Activated CD4-positive, alpha-beta T cell treated with anti-CD3 and anti-CD28 coated beads, Interleukin-2, Interleukin-6, amounts not matched to agents 100 ng/mL and 50 ng/mL, durations not matched to agents 16 hours and 8 hours (primary cell): ENCODE measurements around the gene MGAT5.
A peak's percentile ranks its signal among the peaks of the same experiment; 100 is the strongest.

ENCODE experiments used
- DNase-seq: peaks from one replicate; pipeline ENCODE4 v3.0.0-alpha.2; 2020

MGAT5 gene

DNA sequence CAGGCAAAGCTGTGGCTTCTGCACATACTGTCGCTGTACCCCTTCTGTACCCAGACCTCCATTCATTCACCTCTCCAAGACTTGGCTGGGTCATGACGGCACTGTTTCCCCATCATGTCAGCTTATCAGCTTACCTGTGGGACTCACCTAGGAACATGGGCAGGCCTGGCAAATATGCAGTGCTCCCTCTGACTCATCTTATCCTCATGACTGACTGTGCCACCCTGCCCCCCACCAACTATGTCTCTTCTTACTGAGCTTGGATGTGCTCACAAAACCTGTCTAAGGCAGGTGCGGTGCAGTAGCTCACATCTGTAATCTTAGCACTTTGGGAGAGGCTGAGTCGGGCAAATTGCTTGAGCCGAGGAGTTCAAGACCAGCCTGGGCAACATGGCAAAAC lies 152.4 kb downstream of the MGAT5 start:
- DNase-seq: no peak

DNA sequence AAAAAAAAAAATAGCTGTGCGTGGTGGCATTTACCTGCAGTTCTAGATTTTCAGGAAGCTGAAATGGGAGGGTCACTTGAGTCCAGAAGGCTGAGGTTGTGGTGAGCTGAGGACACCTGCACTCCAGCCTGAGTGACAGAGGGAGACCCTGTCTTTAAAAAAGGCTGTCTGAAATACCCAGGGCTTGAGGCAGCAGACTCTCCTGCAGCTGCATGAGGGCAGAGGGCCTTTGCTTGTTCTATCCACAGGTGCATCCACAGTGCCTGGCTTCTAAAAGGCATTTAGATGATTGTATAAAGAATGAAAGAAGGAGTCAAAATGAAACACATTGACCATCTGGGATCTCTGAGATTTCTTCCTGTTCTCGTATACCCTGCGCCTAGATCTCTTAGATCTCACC lies 152.9 kb downstream of the MGAT5 start:
- no peak for DNase-seq

DNA sequence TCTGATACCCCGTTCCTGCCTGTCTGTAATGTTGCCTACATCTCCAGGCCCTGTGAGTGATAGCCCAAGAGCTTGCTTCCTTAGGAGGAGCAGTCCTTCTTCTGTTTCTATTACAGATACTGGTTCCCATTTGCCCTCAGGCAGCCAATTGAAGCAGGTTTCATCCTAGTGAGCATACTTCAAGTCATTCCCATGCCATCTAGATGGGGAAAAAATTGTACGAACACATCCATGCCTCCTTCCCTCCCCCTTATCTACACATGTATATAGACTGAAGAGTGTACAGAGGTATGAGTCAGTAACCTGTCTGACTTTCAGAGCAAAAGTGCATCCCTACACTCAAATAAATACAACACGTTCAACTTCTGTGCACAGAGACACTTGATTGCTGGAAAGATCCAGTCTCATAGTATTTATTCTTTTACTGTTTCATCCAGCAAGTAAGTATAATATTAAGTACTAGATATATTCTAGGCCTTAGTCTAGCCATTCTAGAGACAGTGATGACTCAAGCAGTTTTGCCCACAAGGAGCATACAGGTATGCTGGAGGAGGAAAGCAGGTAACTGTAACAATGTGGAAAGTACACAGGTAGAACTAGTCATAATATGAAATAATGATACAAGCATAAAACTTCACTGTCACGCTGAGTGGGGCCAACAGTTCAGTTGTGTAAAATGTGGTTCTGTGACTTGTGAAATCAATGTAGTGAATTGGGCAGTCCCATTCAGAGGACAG lies 153.4 kb downstream of the MGAT5 start:
- no peak for DNase-seq

DNA sequence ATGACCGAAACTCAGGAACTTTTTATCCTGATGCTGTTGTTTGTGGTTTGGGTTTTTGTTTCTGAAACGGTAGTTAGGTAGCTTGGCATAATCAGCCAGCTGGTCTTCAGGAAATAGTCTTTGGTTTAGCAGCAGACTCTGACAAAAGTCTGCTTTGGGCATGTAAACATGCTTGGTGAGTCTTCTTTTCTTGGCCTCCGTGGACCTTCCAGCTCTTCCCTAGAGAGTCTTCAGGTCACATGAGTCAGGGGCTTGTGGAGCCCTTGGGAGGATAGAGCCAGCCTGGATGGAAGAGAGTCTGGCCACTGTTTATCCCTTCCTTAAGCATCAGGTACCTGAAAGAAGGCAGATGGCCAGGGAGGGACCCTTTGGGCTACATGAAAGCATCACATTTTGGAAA lies 154.5 kb downstream of the MGAT5 start:
- DNase-seq: no peak

DNA sequence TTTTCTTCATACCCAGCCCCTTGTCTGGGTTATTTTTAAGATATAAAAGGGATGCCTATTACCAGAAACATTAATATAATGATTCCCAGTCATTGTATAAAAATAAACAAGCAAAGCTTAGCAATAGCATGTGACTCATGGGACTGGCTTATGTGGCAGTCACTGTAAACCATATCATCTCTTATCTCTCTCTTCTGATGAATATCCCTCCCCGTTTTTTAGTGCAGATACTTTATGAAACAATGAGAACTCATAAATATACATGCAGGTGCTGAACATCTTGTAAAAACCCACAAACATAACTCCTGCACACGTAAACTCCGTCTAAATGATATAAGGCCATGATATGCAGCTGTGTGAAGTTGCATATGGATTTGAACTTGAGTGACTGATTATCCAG lies 154.9 kb downstream of the MGAT5 start:
- no peak for DNase-seq

DNA sequence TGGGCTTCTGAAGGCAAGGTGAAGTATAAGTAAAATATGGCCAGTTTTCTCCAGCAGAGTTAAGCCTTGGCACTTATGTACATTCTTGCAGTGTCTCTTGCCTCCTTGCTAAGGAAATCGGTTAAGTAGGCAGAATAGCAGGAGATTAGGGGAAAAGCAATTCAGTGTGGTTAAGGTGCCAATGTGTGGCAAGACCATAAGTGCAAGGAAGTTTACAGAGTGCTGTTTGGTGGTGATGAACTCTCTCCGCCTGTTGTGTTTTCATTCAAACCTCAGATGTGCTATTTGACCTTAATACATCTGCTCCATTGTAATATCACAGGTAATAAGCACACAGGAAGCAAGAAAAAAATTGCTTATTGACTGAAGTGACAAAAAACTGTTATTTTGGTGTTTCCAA lies 156.1 kb downstream of the MGAT5 start:
- DNase-seq: no peak

DNA sequence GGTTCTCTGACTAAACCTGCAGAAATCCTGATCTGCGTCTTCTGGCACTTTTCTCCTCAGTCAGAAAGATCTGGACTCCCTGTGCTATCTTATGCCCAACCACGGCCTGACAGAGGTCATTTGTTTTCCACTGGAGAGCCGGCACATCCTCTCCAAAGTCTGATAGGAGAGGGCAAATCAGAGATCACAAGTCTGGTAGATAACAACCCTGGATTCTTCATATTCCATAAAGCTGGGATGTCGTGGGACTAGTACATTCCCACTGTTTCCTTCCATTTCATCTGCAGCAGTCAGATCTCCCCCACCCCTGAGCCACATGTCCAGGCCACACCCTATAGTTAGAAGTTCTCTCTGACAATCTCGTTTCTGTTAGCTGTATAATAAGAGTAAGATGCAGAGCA lies 157.0 kb downstream of the MGAT5 start:
- DNase-seq: no peak

DNA sequence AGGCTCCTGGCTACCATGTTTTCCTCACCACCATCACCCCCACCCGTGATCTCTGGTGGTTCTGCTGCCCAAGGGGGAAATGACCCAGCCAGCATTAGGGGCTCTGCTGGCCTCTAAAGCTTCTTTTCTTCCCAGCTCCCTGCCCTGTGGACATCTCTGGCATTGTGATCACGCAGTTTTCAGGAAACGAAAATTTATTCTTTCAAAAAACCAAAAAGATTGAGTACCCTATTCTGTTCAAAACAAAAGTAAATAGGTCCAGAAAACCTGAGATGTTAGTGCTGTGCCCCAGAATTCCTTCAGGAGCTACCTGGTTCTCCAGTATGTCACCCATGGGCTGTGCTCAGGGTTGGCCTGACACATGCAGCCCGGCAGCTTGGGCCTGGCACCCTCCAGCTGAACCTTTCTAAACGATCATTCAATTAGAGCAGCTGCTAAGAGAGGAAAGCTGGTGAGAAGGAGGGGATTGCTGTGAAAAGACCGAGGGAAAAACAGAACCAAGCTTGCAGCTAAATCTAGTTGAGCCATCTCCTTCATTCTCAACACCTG lies 157.5 kb downstream of the MGAT5 start:
- no peak for DNase-seq

DNA sequence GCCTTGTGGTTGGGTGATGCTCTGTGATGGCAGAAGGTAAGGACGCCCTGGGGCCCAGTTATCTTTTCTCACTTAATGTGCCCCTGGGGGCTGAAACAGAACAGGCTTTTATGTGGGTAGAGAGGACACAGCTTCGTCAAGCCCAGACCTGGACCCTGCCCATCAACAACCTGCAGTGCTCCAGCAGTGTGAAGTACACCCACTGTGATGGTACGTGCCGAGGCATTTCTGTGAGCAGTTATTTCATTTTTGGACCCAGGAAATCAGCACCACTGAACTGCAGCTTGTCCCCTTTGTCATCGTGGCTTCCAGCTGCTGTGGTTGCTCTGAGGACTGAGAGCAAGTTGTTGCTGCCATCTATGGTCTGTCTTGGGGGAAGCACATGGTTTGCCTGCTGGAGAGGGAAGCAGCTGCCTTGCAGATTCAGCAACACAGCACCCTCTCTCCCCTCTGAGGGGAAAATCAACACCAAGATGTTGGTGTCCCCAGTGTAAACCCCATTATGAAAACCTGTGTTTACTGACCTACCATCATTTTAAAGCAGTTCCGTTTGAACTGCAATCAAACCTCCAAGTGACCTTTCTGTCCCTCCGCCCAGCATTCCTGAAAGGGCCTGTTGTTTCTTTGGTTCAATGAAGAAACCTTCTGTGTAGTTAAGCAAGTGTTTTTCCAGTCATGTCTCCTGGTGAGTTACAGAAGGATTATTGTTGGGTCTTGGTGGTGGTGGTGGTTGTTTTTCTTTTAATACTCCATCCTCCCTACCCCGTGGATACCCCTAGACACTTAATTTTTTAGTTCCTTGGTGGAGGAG lies 158.2 kb downstream of the MGAT5 start:
- DNase-seq: peak; percentile 80

DNA sequence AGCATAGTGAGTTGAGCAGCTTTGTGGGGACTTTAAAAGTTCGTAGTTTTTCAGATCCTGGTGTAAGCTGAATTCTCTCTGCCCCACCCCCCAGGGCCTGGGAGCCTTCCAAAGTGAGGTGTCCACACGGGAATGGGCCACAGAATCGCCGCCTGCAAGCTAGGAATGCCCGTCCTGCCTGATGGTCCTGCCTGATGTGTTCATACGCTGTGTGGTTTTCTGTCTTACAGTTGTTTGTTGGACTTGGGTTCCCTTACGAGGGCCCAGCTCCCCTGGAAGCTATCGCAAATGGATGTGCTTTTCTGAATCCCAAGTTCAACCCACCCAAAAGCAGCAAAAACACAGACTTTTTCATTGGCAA lies 158.7 kb downstream of the MGAT5 start:
- no peak for DNase-seq

DNA sequence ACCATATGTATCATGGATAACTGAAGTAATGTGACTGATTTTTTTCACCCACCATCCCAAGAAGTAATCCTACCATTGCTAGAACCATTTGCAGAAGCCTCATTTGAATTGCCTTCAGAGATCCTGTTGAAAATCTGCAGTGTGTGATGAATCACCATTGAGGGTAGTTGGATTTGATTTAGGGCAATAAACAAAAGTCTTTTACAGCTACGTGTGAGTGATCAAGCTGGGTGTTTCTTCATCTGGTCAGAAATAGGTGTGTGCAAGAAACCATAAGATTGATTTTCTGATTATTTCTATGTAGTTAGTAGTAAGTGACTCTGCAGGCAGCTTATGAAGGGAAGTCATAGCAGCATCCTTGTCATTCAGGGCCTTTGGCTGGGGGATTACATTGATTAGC lies 159.6 kb downstream of the MGAT5 start:
- DNase-seq: no peak

DNA sequence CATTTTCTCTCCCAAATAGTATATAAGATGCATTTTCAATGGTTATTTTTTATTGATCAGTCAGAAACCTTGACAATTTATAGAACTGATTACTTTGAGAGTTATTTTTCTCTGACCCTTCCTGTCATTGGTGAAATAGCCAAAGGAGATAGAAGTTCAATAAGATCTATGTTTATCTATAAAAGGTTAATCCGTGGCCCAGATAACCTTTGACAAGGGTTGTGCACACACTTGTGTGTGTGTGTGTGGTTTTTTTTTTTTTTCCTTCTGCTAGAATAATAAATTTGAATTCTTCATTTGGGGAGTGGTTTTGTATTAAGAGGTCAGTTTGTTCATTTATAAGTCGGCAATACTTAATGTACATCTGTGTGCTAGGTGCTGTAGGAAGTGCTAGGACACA lies 160.0 kb downstream of the MGAT5 start:
- no peak for DNase-seq

DNA sequence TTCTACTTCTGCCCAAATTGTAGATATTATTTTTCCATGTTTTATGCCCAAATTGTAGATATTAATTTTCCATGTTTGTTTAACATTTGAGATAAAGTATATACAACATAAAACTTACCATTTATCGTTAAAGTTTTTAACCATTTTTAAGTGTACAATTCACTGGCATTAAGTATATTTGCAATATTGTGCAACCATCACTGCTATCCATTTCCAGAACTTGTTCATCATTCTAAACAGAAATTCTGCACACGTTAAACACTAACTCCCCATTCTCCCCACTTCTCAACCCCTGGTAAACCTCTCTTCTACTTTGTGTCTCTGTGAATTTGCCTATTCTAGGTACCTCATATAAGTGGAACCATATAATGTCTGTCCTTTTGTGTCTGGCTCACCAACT lies 162.1 kb downstream of the MGAT5 start:
- no peak for DNase-seq

DNA sequence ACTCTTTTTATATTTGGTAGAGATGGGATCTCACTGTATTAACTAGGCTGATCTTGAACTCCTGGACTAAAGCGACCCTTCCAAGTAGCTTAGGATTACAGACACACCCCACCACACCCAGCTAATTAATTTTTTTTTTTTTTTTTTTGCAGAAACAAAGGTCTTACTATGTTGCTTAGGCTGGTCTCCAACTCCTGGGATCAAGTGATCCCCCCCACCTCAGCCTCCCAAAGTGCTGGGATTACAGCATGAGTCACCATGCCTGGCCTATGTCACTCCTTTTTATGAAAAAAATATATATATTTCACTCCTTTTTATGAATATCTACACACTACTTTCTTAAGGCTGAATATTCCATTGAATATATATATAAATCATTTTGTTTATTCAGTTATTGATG lies 162.8 kb downstream of the MGAT5 start:
- DNase-seq: no peak

DNA sequence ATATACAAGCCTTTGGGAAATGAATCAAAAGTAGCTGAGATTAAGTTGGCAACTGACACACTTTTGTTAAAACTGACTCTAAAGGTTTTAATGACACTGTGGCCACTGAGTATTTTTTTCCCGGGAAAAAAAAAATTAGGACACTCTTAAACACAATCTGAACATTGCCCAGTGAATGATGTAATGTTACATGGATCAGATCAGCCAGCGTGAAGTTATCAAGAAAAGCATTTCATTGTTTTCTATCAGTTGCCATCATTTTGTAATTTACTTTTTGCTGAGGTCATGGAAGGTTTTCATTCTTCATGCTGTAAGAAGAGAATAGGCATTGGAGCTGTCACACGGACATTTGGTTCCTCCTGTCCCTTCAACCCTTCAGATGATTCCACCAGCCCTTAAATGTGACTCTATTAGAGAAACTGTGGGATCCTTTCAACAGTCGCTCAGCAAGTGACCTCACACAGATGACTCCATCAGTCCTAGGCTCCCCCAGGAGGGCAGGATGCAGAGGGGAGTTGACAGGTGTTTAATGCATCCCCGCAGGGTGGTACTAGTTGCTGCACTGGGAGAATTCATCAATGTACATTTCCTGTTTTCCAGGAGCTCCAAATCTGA lies 164.2 kb downstream of the MGAT5 start:
- no peak for DNase-seq

DNA sequence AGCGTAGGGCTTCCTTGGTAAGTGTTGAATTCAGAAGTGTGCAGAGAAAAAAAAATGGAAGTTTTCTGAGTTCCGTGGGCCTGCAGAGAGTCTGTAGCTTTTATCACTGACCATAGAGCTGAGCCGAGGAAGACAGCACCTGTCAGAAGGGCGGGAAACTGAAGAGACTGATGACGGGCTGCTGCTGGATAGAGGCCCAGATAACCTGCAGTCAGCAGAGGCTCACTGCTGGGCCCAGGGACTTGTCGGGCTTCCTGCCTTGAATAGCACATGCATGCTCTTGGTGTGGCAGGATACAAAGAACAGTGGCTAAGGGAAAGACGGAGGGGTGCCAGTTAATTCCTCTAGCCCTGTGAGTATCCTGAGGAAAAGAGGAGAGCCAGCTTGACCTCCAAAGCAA lies 166.4 kb downstream of the MGAT5 start:
- DNase-seq: no peak

DNA sequence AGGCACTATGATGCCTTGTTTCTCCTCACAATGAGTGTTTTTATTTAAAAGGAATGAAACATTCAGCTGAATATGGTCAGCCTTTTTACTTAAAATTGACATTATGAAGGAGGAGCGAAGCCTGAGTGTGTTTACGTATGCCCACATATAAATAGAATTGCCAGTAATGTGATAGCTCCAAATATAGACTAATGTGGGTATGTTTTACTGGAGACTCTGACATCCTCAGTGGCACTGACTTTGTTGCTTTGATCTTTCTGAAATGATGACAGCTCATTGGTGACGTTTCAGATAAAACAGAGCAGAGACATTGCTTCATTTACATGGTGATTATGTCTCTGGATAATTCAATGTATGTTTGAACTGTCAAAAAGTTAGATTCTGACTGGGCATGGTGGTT lies 167.0 kb downstream of the MGAT5 start:
- no peak for DNase-seq

DNA sequence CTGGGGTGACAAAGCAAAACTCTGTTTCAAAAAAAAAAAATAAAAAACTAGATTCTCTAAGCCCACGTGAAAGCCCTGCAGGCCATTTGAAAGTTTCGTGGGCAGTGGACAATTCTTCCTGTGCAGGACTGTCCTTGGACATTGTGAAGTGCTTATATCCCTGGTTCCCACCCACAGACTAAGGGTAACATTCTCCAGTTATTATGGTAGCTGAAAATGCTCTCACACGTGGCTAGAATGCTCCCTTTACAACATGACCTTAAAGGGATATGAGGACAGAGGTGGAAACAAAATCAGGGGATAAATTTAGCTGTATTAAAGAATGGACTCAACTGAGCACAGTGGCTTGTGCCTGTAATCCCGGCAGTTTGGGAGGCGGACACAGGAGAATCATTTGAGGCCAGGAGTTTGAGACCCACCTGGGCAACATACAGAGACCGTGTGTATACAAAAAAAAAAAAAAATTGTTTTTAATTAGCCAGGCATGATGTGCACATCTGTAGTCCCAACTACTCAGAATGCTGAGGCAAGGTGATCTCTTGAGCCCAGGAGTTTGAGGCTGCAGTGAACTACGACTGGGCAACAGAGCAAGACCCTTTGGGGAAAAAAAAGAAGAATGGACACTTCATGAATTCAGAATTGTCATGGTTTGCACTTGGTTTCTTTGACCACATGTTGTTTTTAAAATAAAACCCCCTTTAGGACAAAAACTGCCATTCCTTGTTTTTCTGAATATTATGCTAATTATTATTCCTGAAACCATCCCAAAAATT lies 167.9 kb downstream of the MGAT5 start:
- DNase-seq: no peak

DNA sequence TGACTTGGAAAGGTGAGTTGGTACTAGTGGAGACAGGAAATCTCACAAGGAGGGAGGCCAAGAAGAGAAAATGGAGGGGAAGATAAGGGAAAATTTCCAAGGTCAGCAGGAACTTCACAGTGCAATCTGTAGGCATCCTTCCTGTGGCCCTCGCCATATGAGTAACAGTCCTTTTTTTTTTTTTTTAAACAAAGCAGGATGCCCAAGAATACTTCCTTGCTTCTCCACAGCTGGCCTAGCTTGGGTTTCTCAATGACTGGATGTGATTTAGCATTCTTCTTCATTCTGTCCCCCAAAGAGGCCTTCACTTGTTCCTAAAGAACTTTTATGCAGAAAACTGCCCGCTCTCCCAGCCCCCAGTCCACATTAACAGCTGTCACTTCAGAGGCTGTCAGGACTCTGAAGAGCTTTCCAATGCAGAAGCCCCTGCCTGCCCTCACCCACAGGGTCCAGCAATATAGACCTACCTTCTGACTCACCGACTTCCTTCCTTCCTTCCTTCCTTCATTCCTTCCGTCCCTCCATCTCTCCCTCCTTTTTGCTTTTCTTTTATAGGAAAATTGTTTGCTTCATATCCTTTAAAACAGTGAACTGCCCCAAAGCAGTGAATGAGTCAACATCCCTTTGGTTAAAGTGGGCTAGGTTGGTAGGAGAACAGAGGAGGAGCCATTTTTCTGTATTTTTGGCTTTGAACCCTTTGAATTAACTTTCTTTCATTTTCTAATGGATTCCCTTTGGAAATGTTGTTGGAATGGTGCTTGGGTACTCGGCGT lies 172.0 kb downstream of the MGAT5 start:
- DNase-seq: no peak

DNA sequence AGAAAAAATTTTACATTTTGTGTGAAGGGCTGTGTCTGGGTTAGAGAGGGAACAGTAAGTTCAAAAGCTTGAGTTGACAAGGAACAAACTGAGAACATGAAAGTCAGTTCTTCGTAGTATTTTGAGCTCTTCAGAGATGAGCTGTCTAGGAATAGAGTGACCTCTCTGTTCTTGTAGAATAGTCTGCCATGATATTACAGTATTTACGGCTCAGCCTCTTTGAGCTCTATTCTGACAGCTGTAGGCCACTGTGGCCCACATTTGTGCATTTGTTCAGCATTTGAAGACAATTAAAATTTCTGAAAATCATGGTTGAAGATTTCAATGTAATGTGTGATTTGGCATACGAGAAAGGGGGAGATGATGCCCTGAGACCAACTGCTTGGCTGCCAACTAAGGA lies 172.8 kb downstream of the MGAT5 start:
- no peak for DNase-seq

DNA sequence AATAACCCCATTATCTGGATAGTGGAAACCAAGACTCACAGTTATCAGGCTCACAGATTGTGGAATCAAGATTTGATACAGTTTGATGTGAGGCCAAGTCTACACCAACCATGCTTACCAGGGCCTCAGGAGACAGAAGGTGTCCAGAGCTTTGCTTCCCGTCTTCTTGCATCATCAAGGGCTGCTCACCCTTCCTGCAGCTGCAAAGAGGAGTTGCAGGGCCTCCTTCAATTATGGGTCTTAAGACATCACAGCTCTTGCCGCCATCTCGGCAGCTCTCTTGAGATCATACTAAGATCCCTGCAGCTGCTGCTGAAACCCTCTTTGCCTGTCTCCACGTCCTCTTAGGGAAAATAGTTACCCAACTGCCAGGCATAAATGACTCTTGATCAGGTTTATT lies 176.0 kb downstream of the MGAT5 start:
- DNase-seq: no peak

DNA sequence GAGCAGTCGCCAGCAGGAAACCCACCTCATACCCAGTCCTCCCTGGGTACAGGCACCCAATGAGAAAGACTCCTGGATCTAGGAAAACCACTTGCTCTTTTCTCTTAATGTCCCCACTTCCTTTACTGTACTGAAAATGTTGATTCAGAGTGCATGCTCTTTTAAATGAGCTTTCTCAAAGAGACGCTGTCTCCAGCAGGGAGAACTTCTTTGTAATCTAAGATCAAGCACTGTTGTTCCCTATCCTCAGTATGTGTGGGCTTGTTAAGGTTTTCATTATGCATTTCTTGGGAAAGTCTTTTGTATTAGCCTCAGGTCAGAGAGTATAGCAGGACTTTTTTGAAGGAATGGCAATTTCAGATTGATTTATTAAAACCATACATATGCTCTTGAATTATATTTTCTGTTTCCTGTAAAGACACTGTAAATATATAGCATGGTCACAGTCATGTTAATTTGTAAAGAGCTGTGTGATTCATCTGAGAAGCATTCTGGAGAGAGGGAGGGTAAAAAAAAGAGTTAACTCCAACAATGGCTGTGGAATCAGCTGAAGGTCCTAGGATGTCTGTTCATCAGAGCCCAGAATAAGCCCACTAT lies 178.1 kb downstream of the MGAT5 start:
- no peak for DNase-seq
